CD4-positive, alpha-beta T cell treated with Interleukin-12 subunit alpha and Interleukin-12 subunit beta, for 1 hour (primary cell): ENCODE data around the gene MC1R.
"Not testable (repeated sequence)": the region's sequence is repeated elsewhere in the genome, so short reads cannot be mapped to it uniquely, and the experiment has no call there.

ENCODE experiments used
- DNase-seq: peaks from one replicate; pipeline ENCODE4 v3.0.0-alpha.2; 2020

The MC1R gene

DNA sequence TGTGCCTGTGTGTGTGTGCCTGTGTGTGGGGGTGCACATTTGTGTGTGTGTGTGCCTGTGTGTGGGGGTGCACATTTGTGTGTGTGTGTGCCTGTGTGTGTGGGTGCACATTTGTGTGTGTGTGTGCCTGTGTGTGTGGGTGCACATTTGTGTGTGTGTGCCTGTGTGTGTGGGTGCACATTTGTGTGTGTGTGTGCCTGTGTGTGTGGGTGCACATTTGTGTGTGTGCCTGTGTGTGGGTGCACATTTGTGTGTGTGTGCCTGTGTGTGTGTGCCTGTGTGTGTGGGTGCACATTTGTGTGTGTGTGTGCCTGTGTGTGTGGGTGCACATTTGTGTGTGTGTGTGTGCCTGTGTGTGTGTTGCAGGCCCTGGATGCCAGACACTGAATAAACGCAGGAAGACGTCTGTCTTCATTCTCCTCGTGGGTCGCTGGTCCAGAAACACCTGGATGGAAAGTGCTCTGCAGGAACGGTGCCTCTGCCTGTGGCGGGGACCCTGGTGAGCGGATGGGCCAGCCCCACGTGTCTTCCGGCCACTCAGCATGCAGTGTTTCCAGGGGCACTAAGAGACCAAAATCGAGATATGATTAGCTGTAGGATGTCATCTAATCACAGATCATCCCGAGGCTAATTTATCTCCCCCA is 3.9 kb upstream of the MC1R start:
- not testable (repeated sequence) for DNase-seq

DNA sequence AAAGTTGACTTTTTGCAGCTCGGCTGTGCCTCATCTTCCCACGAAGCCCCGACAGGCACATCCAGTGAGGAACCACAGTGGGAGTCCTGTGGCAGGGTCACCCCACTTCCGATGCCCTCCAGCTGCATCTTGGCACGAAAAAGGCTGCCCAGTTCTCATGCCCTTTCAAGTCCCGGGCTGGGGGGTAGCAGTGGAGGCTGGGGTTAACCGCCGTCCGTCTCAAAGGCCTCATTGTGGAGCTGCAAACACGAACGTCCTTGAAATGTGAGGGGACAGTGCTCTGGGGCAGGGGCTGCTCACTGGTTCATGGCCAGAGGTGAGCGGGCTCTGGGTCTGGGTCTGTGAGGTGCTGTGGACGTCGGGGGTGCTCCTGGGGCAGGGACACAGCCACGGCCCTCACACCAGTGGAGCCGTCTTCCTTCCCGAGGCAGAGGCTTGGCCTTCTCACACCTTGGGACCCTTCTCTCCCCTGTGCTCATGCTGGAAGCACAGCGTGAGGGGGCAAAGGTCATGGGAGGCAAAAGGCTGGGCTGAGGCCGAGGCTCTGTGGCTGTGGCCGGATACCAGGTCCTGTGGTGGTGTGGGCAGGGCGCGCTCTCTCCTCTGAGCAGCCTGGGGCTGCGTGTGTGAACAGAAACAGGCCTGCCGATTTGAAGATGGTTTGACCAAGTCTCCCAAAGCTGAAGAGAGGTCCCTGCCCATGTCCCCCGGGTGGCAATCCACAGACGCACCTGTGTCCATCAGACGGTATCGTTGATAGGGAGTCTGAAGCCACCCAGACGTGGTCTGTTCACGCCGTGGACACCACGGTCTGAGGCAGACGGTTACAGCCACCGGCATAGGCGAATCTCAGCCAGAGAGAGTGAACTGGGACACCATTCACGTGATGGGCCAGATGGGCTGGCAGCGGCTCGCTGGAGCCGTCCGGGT is 3.1 kb upstream of the MC1R start:
- no peak for DNase-seq

DNA sequence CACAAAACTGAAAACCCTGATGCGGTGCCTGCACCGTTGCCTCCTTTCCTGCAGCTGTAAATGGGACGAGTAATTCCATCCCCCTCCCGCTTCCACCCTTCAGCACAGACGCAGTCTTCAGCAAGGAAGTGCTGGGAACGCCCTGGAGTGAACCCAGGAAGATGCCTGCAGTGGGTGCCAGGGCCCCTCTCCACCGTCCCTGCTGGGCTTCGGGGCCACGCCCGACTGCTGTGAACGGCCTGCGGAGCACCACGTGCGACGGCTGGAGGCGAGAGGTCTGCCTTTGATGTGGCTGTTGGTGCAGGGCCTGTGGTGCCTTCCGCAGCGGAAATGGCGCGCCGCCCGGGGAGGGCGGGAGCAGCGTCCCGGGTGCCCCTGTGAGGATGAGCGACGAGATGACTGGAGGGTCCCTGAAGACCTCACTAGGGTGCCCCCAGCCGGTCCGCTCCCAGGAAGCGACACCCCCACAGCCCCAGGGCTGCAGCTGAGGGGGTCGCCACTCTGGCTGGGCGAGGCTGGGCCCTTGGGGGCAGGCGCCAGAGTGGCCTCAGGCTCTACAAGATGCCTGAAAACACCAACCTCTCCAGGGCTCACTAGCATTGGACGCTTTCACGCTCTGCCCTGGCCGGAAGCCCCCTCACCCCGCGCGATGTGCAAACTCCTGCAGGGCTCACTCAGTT is 749 bp upstream of the MC1R start:
- peak; percentile 83 for DNase-seq

DNA sequence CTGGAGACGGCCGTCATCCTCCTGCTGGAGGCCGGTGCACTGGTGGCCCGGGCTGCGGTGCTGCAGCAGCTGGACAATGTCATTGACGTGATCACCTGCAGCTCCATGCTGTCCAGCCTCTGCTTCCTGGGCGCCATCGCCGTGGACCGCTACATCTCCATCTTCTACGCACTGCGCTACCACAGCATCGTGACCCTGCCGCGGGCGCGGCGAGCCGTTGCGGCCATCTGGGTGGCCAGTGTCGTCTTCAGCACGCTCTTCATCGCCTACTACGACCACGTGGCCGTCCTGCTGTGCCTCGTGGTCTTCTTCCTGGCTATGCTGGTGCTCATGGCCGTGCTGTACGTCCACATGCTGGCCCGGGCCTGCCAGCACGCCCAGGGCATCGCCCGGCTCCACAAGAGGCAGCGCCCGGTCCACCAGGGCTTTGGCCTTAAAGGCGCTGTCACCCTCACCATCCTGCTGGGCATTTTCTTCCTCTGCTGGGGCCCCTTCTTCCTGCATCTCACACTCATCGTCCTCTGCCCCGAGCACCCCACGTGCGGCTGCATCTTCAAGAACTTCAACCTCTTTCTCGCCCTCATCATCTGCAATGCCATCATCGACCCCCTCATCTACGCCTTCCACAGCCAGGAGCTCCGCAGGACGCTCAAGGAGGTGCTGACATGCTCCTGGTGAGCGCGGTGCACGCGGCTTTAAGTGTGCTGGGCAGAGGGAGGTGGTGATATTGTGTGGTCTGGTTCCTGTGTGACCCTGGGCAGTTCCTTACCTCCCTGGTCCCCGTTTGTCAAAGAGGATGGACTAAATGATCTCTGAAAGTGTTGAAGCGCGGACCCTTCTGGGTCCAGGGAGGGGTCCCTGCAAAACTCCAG is 1.1 kb downstream of the MC1R start:
- no peak for DNase-seq

DNA sequence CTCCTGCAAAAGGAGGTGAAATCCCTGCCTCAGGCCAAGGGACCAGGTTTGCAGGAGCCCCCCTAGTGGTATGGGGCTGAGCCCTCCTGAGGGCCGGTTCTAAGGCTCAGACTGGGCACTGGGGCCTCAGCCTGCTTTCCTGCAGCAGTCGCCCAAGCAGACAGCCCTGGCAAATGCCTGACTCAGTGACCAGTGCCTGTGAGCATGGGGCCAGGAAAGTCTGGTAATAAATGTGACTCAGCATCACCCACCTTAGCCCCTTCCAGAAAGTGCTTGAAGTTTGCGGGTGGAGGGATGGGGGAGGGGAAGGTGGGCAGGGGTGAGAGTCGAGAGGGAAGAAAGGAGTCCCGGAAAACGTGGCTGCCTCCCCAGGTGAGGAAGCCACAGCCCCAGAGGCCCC is 2.1 kb downstream of the MC1R start:
- no peak for DNase-seq

DNA sequence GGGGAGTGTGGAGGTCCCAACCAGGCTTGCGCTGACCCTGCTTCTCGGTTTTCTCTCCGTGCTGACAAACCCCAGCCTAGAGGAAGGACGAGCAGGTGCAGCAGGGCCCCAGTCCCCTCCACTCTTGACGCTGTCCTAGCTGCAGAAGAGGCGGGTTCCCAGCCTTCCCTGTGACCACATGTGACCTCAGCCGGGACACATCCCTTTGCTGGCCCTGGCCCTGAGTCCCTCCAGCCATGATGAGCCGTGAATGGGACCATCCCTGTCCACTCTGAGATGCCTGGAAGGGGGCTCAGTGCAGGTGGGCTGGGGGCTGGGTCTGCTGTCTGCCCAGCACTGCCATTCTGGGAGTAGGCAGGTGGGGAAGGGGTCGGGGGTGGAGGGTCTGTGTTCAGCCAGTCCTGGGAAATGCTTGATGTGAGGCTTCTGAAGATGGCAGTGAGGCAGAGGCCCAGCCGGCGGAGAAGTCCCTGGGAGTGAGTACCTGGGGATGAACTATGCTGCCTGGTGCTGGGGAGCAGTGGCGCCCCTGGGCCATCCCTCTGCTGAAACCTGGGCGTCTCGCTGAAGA is 2.6 kb downstream of the MC1R start:
- DNase-seq: no peak

DNA sequence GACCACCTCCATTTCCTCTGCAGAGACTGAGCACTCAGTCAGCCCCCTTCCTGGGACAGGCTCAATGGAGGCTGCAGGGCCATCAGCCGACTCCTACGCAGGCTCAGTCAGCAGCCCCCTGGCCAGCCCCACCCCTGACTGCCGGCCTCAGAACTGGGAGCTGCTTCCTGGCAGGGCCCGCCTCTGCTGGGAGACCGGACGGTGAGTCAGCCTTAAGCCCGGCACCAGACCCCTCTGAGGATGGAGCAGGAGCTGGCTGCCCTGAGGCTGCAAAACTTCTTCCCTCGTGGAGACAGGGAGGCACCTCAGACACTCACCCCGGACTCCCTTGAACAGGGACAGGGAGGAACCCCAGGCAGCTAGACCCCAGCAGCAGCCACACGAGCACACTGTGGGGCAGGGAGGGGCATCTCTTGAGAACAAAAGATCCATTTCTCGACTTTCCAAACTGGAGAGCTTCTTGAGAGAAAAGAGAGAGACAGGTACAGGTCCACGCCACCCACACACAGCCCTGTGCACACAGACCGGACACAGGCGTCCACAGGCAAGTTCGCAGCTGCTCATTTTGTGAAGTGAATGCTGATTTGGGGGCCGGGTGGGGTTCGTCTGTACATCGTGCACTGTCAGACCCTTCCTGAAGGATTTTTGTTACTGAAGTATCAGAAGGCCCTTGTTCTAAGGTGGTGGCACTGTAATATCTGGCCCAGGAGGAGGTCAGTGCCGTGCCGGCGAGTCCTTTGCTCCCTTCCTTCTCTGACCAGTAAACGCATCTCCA is 3.2 kb downstream of the MC1R start:
- DNase-seq: no peak

DNA sequence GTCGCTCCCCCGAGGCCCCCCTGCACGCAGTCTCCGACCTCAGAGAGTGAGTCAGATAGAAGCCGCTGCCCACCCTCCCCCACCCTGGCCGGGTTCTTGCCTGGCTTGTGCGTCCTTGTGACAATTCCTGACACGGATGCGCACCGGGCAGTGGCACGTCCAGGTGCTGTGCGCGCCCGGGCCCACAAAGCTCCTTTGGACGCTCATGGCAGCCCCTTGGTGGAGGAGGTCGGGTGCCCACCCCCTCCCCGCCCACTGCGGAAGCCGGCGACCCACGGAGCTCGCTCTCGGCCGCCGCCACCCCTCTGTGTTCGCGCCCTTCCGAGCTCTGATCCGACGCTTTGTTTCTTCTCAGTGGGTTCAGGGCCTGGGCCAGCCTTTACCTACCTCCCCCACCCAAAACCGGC is 3.8 kb downstream of the MC1R start:
- no peak for DNase-seq

DNA sequence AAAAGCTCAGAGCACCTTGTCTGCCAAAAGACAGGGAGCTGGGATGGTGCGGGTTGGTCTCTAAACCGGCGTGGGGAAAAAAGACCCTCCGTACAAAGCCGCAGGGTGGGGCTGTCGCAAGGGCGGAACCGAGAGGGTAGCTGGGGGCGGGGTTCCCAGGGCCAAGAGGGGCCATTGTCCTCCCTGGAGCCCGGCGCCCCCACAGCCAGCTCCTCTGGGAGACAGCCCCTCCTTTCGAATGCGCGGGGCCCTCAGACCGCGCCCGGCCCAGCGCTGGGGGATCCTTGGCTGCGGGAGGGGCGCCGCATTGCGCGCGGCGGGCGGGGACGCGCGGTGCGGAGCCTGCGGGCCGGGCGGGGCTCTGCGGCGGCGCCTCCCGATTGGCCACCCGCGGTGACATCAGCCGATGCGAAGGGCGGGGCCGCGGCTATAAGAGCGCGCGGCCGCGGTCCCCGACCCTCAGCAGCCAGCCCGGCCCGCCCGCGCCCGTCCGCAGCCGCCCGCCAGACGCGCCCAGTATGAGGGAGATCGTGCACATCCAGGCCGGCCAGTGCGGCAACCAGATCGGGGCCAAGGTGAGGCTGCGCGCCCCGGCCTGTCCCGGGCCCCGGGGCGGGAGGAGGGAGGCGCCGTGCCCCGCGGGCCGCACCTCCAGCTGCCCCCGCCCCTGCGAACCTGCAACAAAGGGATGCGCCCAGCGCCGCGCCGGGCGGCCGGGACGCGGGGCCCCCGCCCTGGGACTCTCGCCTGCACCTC is 4.4 kb downstream of the MC1R start, which contains the start of gene TUBB3:
TUBB3 (plus strand) TSS at position 459 of the 756 bp plus-strand sequence; CDS start at position 519, 60 bp downstream.
- peak; percentile 40 for DNase-seq

DNA sequence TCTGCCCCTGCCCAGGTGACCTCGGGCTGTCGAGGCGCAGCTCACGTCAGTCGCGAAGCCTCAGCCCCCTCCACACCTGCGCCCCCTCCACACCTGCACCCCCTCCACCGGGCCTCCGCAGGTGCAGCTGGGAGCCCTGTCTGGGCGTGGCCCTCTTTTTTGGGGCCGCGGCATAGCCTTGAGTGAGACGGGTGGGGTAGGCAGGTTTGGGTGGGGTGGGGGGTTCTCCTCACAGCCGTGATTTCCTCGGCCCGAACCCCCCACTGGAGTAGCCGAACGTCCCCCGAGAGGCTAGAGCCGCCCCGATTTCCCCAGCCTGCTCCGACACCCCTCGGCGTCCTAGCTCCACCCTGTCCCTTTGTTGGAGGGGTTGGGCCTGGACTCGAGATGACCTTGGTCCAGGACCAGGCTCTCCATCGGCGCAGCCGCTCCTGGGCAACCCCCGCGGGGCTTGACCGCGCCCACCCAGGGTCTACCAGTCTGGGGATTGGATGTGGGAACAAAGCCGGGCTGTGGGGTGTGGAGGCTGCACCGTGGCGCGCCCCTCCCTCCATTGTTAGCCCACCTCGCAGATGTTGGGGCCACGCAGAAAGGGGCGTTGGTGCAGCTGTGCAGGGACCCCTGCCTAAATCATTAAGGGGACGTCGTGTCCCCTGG is 5.1 kb downstream of the MC1R start:
- no peak for DNase-seq

DNA sequence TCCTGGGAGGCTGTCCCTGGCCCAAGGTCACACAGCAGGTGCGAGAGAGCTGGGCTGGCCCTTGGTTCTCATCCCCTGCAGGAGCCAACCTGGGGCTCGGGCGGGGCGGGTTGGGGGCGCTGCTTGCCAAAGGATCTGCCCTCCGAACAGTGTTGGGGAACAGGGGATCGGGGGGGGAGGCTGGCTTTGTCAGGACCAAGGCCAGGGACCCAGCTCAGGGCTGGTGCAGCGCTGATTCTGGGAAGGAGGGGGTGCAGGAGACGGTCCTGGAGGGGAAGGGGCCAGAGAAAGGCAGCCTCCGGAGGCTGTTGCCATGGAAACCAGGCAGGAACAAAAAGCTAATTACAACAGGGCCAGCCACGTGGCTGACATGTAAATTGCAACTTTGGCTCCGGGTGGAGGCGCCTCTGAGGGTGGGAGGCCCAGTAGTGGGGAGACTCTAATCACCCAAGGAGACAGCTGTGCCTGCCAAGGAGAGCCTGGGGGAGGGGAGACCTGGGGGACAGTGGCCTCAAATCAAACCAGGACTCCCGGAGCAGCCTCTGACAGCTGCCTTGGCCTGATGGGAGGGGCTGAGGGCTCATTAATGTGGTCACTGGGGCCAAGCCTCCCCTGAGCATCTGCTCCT is 5.7 kb downstream of the MC1R start:
- peak; percentile 42 for DNase-seq

DNA sequence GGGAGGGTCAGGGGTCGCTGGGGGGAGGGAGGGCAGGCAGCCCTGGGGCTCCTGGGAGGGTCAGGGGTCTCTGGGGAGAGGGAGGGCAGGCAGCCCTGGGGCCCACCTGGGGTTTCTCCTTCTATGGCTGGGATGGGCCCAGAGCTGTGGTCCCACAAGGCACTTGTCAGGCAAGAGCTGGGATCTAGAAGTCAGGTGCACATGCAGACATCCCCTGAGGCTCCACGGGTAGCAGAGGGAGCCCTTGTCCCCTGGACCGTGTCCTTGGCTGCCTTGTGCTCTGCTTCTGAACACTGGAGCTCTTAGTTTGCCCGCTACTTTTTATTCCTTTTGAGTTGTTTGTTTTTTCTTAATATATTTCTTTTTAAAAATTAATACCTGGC is 6.3 kb downstream of the MC1R start:
- DNase-seq: no peak

DNA sequence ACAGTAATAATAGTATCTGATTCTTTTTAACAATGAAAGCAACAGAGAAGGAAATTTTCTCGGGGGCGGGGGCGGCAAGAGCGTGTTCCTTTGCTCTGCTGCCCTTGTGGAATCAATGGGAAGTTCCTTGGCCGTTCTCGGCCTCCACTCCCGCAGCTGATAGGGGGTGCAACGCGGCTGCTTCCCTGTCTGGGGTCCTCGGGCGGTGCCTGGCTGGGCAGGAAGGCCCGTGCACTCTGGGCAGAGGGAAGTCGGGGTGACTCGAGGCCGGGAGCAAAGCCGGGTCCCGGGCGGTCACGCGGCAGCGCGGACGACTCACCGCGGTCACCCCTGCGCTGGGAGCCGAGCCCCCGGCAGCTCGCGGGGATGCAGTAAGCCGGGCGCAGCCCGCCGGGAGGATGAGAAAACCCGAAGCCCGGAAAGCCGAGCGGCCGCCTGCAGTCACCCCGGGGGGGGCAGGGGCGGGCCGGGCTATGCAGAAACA is 7.0 kb downstream of the MC1R start:
- DNase-seq: no peak

DNA sequence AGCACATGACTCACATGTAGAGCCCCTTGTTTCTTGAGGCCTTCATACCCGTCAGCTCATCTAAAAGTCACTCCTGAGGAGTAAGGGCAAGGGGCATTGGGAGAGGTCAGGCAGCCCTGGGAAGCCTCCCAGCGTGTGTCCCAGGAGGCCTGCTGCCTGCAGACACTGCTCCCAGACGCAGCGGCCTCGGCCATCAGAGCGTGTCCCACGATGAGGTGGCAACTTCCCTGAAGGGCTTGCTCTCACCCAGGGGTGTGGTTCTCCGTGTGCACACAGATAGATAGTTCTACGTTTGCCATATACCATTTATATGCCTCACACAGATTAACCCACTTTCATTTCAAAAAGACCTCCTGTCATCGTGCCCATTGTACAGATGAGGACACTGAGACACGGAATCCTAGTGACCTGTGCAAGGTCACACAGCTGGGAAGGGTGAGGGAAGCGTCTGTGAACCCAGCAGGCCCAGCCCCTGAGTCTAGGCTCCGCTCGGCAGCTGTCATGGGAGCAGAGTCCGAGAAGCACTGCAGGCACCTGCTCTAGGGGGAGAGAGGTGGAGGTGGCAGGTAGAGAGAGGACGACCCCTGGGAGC is 12.7 kb downstream of the MC1R start:
- no peak for DNase-seq

DNA sequence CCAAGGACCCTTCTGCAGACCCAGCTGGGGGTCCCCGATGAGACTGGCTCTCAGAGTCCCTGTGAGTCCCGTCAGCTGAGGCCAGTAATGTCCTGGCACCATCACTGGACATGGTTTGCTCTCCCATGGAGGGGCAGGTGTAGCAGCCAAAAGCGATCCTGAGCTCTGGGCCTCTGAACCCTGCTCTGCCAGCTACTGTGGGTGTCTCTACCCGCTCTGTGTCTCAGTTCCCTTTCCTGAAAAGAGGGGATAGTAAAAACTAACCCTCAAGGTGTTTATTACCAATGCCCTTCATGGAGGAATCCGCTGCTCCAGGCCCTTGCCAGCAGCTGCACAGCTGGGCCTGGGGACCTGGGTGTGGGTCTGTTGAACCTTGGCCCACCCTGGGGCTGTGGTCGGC is 13.3 kb downstream of the MC1R start:
- DNase-seq: no peak

DNA sequence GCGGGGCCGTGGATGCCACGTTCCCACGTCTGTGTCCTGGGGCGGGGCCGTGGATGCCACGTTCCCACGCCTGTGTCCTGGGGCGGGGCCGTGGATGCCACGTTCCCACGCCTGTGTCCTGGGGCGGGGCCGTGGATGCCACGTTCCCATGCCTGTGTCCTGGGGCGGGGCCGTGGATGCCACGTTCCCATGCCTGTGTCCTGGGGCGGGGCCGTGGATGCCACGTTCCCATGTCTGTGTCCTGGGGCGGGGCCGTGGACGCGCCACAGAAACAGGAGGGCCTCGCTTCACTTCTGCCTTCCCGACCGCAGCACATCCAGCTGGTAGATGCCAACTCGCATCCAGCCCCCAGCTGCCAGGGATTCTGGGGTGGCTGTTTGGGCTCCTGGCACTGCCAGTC is 15.4 kb downstream of the MC1R start:
- DNase-seq: not testable (repeated sequence)

DNA sequence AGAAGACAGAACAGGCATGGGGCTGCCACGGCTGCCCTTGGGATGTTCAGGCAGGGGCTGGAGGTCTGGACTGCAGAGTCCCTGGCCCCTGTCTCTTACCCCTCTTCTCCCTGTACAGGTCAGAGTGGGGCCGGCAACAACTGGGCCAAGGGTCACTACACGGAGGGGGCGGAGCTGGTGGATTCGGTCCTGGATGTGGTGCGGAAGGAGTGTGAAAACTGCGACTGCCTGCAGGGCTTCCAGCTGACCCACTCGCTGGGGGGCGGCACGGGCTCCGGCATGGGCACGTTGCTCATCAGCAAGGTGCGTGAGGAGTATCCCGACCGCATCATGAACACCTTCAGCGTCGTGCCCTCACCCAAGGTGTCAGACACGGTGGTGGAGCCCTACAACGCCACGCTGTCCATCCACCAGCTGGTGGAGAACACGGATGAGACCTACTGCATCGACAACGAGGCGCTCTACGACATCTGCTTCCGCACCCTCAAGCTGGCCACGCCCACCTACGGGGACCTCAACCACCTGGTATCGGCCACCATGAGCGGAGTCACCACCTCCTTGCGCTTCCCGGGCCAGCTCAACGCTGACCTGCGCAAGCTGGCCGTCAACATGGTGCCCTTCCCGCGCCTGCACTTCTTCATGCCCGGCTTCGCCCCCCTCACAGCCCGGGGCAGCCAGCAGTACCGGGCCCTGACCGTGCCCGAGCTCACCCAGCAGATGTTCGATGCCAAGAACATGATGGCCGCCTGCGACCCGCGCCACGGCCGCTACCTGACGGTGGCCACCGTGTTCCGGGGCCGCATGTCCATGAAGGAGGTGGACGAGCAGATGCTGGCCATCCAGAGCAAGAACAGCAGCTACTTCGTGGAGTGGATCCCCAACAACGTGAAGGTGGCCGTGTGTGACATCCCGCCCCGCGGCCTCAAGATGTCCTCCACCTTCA is 16.2 kb downstream of the MC1R start:
- no peak for DNase-seq

DNA sequence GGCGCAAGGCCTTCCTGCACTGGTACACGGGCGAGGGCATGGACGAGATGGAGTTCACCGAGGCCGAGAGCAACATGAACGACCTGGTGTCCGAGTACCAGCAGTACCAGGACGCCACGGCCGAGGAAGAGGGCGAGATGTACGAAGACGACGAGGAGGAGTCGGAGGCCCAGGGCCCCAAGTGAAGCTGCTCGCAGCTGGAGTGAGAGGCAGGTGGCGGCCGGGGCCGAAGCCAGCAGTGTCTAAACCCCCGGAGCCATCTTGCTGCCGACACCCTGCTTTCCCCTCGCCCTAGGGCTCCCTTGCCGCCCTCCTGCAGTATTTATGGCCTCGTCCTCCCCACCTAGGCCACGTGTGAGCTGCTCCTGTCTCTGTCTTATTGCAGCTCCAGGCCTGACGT is 17.0 kb downstream of the MC1R start:
- not testable (repeated sequence) for DNase-seq
